ENCODE data around the gene BUD23.
A peak's percentile ranks its signal among the peaks of the same experiment; 100 is the strongest.
"Not testable (repeated sequence)": the region's sequence is repeated elsewhere in the genome, so short reads cannot be mapped to it uniquely, and the experiment has no call there.

Gene BUD23

DNA sequence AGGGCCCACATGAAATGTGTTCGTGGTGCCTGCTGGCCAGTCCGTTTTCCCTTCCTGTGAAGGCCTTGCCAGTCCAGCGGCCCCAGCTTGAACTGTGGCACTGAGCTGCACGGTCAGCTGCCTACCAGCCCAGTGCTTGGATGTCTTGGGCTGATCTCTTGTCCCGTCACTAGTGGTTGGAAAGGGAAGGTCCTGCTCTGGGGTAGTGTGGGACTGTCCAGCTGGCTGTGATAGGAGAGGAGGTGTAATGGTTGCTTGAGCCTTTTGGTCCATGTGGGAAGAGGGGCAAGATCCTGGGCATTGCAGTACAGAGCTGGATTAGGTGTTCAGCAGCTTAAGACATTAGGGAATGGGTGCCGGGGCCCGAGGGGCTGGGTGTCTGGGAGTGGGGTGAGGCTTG lies 15.0 kb downstream of the BUD23 start:
- DNase-seq = no peak
- intact Hi-C loops (cut with DNase I) = no loop called here

DNA sequence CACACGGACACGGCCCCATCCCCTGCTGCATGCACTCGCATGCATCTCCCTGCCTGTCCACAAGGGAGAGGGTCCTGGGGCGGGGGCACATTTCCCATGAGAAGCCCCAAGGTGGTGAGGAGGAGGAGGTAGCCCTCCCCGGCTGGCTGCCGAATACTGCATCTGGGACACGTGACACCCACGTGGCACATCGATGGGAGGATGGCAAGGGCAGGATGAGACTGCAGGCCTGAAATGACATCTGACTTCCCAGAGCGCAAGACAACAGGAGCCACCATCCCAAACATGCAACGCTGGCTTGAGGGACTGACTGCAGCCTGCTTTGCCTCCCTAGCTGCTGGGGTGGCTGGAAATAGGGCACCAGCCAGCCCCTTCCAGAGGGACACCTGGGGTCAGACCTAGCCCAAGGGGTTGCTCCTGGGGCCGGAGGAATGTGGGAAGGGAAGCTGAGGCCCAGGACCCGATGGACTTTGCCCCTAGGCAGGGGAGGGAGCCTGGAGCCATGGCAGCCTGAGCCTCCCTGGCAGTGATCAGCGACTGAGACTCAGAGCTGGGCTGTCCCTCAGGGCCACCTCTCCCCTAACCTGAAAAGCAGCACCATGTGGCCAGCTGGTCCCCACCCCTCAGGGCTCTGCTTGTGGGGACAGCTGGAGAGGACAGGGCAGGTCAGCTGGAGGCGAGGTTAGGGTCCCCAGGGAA lies 16.1 kb downstream of the BUD23 start:
- intact Hi-C loops (cut with DNase I) = no loop called here
- peak in 2 of 10 donors; percentile 51 to 85 for DNase-seq

DNA sequence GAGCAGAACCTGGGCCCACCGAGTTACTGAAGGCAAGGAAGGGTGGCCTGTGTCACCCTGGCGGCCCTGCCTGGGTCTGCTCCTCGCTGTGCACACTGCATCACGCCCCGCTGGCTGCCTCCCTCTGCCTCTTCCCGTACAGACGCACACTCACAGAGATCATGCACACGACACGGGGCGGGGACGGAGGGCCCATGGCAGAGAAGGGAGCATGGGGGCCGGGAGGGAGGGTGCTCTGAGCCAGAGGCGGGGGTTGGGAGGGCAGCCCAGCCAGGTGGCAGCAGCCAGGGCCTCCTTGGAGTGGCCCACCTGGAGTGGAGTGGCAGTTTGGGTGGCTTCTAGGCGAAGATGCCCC lies 16.6 kb downstream of the BUD23 start:
- no peak for DNase-seq
- intact Hi-C loops (cut with DNase I) = no loop called here

DNA sequence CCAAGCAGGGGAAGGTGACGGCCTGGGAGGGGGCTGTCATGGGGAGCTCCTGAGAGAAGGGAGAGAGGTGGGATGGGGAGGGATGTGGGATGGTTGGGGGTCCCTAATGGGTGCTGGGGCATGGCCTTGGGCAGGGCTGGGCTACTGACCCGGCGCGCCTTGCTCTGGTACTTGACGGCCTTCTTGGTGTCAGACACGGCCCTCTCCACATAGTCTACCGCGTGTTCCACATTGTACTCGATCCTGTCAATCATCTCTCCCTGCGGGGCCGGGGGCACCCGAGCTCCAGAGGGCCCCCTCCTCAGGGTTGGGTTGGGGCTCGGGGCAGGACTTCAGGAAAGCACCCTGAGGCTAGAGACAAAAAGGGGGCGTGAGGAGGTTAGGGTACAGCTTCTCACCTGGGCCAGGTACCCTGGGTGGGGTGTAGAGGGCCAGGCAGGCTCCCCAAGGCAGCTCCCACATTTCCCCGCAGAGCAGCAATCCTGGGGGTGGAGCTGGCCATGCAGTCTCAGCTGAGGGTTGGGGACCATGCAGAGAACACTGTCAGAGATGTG lies 17.3 kb downstream of the BUD23 start:
- intact Hi-C loops (cut with DNase I) = no loop called here
- DNase-seq = no peak

DNA sequence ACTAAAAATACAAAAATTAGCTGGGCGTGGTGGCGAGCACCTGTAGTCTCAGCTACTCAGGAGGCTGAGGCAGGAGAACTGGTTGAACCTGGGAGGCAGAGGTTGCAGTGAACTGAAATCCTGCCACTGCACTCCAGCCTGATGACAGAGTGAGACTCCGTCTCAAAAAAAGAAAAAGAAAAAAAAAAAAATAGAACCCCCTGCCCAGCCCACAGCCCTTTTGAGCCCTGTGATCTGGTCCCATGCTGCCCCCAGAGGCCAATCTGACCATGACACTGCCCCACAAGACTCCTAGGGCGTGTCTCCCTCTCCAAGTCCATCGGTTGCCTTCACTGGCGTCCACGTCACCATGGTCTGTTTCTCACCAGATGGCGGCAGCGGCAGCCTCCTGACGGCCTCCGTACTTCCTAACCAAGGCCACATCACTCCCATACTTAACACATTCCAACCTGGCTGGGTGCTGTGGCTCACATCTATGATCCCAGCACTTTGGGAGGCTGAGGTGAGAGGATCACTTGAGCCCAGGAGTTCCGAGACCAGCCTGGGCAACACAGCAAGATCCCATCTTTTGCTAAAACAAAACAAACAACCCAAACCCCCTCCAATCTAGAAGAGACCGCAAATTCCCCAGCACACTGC lies 18.1 kb downstream of the BUD23 start:
- DNase-seq = peak in 7 of 10 donors; percentile 59 to 94 (median 72)

DNA sequence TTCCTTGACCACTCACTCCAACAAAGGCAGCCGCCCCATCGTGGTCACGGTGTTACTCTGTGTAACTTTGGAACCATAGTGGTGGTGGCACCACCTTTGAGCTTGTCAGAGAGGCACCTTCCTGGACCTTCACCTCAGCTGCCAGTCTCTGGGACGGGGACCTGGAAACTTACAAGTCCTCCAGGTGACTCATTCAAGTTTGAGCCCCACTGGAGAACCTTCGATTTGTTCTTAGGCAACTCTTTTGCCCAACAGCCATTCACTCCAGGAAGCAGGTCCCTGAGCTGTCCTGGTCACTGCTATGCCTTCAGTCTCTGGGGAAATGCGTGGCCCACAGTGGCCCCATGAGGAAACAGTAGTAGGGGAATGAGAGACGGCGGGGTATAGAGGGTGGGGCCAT lies 18.8 kb downstream of the BUD23 start:
- intact Hi-C loops (cut with DNase I) = no loop called here
- DNase-seq = no peak

More for the DNA sequence above, 18.1 kb downstream of the BUD23 start:
- intact Hi-C loops (cut with DNase I) = no loop called here

DNA sequence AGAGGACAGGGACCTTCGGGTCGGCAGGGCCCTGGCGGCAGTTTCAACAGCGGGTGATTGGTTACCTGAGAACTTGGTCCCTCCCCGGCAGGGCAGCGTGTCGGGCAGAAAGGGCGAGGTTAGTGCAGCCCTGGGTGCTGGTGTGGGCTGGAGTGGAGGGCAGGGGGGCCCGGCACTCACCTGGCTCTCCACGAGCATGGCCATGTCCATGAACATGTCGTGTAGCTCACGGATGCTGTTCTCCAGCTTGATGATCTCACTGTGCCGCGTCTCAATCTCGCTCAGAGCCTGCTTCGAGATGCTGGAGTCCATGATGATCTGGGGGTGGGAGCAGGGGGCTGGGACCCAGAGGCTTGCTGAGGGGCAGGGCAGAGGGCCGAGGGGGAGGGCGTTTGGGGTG lies 19.3 kb downstream of the BUD23 start:
- intact Hi-C loops (cut with DNase I) = no loop called here
- no peak for DNase-seq

DNA sequence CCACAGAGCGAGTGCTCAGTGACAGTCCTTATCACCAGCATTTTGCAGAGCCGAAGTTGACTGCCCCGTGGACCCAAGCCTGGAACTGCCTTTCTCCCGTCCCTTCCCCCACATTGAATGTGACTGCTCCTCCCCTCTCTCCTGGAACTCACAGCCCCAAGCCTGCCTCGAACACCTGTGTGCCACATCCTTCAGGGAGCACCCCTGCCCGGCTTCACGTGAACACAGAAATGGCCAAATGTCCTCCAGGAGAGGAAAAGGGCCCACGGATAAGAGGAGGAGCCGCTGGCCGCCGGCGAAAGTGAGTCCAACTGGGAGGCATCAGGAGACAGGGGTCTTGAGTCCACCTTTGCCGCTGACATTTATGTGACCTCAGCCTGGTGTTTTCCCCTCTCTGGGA lies 19.8 kb downstream of the BUD23 start:
- DNase-seq = no peak
- intact Hi-C loops (cut with DNase I) = no loop called here

DNA sequence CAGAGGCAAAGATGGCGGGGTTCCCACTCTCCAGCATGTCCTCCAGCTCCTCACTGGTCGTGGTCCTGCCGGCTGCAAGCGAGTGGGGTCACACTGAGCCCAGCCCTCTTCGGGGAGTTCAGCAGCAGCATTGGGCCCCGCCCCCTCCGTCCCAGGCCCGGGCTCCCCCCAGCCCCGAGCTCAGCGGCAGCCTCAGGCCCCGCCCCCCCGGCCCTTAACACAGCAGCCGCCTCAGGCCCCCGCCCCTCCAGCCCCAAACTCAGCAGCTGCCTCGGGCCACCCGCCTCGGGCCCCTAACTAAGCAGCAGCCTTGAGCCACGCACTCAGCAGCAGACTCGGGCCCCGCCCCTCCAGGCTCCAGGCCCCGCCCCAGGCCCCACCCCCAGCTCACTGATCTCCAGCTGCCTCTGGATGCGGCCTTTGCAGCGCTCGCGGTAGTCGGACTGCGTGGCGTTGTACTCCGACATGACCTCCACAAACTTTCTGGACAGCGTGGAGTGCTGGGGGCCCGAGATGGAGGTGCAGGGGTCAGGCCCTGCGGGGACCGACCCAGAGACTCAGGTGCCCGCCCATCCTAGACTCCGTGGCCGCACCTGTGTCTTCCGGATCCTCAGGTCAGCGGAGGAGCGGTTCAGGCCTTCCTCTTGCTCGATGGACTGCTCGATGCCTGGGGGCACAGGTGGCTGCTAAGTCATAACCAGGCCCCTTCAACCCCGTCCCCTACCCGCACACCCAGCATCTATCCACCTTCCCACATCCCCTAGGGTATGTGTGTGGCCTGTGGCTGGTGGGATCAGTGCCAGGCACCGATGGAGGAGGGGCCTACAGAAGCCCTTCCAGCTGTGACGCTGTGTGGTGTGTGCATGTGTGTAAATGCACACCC lies 20.6 kb downstream of the BUD23 start:
- DNase-seq = peak in 4 of 10 donors; percentile 50 to 90 (median 64)
- intact Hi-C loops (cut with DNase I) = no loop called here

DNA sequence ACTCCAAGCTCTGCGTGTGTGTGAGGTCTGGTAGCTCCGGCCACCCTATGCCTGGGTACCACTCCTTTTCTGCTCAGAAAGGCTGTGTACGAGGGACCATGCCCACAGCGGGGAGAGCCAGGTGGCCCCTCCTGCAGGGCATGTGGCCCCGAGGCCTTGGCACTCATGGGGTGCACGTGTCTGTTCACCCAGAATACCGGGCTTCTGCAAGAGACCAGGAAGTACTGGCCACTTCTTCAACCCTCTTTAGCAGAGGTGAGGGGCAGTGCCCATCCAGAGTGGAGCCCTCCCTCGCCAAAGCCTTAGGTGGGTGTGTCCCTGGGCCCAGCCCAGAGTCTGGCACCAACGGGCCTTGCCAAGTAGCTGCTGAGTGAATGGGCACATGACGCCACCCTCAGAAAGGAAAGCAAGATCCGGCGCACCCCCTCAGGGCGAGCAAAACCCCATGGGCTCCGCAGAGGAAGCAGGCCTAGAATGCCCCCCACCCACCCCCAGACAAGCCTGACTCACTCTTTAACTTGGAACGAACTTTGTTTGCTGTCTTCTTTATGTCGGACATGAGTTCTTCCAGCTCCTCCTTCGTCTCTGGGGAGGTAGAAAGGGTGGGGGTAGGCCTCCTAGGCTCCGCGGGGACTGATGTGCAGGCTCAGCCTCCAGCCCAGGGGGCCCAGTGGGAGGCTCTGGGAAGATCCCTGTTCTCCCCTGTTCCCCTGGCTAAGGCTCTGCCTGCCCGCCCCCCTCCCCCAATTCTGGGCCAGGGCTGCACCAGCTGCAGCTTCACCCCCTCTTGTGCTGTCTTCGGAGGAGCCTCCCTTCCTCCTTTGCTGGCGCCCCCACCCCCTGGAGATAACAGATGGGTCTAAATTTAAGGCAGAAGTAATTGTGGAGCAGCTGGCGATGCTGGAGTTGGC lies 21.5 kb downstream of the BUD23 start:
- intact Hi-C loops (cut with DNase I) = no loop called here

DNA sequence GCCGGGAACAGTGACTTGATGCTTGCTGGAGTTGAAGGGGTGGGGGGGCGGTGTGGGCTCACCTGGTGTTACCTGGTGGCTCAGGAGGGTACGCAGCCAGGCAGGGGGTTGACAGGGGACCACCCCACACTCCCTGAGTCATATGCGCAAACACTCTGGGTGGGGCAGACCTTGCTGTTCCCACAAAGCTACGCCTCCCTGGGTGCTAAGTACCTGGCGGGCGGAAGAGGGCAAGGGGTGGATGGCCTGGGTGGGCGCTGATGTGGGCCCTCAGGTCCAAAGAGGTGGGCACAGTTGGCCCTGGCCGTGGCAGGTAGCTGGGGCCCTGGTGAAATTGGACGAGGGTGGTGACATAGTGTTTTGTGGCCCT lies 22.1 kb downstream of the BUD23 start:
- intact Hi-C loops (cut with DNase I) = no loop called here
- DNase-seq = no peak

More for the DNA sequence above, 21.5 kb downstream of the BUD23 start:
- DNase-seq = peak in 7 of 10 donors; percentile 52 to 94 (median 78)

DNA sequence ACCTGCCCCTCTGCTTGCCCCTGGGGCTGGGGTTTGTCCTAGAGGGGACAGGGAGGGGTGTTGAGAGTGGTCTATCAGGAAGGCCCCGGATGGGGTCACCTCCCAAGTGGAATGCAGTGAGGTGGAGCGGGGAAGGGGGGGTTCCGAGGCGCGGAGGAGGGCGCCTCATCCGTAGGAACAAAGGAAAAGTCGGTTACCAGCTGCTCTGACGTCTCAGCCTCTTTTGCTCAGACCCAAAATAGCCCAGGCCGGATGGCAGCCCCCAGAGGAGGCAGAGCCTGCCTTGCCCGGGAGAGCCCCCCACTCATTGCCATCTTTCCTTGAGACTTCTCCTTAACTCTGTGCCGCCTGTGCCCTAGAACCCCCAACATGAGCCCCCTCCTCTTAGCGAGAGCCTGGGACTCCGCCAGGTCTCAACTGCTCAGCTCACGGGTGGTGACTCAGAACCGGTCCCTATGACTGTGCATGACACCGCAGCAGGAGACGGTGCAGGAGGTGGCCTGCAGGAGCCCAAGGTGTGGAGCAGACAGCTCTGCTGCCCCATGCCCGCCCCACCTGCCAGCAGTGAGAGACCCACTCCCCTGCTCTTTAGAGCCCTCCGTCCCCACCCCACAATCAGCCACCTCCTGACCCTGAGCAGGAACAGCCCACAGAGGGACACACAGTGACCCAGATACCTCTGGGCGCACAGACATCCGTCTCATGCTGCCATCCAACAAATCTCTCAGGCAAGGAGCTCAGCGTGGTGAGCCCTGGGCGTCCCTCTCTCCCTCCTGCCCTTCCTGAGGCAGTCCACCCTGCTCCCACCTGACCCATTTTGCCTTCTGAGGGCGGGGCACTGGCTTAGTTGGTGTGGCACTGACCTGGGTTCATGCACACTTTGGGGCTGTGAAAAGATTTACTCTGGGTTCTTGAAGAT lies 23.0 kb downstream of the BUD23 start:
- intact Hi-C loops (cut with DNase I) = no loop called here
- DNase-seq = peak in 4 of 10 donors; percentile 45 to 92 (median 72)

DNA sequence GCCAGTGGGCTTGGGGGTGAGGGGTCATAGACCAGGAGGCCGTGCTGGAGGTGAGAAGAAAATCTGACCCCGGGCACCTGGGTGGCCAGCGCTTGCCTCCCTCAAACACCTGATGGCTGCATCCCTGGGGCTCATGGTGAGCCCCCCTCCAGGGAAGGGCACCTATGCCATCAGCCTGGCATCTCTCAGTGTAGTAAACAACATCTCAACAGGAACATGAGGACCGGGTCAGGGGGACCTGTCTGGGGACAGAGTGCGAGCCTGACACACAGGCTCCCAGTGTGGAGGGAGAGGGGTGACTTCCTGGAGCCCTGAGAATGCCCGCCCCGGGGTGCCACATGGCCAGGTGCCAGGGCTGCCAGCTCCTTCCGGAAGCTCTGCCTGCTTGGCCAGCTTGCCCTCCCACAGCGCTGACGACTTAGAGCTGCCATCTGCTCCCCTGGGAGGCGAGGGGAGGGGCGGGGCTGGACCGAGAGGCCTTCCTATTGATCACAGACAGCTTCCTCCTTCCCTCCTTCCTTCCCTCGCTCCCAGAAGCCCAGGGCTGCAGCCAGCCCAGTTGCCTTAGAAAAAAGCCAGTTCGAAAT lies 23.7 kb downstream of the BUD23 start:
- DNase-seq = peak in 8 of 10 donors; percentile 61 to 96 (median 78)
- intact Hi-C loops (cut with DNase I) = no loop called here

DNA sequence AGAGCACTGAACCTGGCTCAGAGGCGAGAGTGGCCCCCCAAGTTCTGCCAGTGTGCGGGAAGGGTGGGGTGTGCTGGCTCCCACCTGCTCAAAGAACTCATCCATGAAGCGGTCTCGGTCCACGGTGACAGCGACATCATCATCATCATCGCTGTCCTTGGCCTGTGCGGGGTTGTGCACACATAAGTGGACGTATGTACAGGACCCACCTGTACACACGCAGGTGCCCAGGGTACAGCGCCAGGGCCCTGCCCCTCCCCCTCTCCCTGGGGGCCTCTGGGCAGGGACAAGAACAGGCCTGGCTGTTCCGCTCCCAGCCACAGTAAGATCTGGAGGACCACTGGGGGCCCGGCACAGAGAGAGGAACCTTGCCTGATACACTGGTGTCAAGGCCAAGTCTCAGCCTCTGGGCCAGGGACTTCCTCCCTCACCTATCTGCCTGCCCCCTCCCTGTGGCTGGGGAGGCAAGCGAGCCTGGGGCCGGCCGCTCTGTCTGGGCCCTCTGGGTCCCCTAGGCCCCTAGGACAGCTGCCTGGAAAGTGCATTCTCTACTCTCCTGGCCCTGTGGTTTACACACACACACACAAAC lies 25.7 kb downstream of the BUD23 start:
- no peak for DNase-seq
- intact Hi-C loops (cut with DNase I) = no loop called here

DNA sequence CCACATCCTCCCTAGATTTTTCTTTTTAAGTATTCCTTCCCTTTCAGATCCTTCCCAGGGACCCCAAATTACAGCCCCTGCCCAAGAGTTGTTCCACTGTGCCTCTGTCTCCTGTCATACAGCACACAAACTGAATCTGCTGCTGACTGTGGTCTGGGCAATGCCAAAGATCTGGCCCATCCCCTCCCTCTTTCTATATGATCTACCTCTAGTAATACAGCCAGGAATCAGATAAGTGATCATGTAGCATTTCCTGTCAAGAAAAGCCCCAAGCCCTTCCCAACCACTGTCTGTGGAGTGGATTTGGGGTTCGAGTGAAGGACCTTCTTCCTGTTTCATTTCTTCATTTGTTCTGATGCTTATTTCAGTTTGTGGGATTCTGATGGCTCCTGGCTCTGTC lies 29.4 kb downstream of the BUD23 start:
- intact Hi-C loops (cut with DNase I) = no loop called here
- no peak for DNase-seq

DNA sequence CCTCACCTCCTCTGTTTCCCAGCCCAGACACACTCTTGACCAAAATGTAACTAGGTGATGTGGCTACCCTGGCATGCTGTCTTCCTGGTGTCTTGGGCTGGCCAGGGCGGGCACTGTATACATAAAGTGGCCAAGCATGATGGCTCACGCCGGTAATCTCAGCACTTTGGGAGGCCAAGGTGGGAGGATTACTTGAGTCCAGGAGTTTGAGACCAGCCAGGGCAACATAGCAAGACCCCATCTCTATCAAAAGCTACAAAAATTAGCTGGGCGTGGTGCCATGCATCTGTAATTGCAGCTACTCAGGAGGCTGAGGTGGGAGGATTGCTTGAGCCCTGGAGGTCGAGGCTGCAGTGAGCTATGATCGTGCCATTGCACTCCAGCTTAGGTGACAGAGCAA lies 29.9 kb downstream of the BUD23 start:
- DNase-seq; intact Hi-C loops (cut with DNase I): not testable (repeated sequence)

DNA sequence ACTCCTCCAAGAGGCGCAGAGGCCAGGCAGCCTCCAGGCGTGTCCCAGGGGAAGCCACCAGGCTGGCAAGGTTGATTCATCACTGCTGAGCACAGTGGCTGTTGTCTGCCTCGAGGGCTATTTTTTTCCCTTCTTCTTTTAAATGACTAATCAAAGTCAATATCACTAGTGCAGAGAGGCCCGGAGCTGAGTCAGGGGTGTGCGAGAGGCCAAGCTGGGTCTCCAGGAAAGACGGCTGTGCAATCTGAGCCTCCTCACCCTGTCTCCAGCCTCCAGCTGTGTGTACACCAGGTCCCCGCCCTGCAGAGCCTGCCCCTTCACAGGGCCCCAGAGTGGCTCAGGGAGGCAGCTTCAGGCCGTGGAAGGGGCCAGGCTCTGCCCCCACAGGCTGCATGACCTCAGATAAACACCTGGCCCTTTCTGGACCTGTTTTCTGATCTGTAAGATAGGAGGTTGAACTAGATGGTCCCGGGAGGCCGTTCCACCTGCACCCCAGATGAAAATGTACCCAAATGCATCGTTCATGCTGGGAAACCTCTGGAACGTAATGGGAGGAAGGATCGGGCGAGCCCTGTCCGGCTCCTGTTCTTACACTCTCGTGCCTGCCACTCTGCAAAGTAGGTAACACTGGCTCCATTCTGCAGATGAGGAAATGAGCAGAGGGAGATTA lies 32.4 kb downstream of the BUD23 start:
- intact Hi-C loops (cut with DNase I) = loop anchor here (5.0 kb wide), 1 partner anchor 33 kb away; the partner anchor contains the start of genes BUD23 and DNAJC30

More for the DNA sequence above, 32.4 kb downstream of the BUD23 start:
- no peak for DNase-seq

Measured in posterior cingulate gyrus (tissue), 11 donors.